B cell (primary cell): ENCODE results near the gene CALN1.

ENCODE experiments used
- EZH2 ChIP-seq: IDR thresholded peaks from 2 replicates; pipeline ENCODE4 v1.6.1; 2012; ENCODE audit warnings: borderline replicate concordance, low read depth, mild to moderate bottlenecking, moderate library complexity, low read length; ENCODE audit not compliant: insufficient read depth, poor library complexity, severe bottlenecking
- TF ChIP-seq, protein P1 (sequence below): fragments of 200-600 bp; IDR thresholded peaks from one replicate; pipeline ENCODE4 v1.8.0; 2022; ENCODE audit warnings: antibody characterized with exemption, mild to moderate bottlenecking

DNA sequence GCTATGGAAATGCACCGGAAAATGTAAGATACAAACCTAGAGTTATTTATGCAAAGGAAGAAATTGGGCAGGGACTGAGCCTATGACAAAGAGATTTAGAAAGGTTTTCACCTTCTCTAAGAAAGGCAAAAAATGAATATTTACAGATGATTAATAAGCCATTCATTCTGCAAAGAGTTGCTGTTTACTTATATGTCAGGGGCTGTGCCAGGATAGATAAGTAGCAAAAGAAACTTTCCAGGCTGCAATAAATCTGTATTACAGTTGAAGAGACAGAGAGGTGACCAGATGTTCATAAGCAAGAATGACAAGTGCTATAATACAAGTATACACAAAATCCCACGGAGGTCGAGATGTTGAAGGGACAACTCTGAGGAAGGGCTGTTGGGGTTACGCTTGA lies 299.6 kb downstream of the CALN1 start:
- no peak for TF ChIP-seq EZH2
- TF ChIP-seq, protein P1, sequence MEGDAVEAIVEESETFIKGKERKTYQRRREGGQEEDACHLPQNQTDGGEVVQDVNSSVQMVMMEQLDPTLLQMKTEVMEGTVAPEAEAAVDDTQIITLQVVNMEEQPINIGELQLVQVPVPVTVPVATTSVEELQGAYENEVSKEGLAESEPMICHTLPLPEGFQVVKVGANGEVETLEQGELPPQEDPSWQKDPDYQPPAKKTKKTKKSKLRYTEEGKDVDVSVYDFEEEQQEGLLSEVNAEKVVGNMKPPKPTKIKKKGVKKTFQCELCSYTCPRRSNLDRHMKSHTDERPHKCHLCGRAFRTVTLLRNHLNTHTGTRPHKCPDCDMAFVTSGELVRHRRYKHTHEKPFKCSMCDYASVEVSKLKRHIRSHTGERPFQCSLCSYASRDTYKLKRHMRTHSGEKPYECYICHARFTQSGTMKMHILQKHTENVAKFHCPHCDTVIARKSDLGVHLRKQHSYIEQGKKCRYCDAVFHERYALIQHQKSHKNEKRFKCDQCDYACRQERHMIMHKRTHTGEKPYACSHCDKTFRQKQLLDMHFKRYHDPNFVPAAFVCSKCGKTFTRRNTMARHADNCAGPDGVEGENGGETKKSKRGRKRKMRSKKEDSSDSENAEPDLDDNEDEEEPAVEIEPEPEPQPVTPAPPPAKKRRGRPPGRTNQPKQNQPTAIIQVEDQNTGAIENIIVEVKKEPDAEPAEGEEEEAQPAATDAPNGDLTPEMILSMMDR: no peak
